ENCODE data around the gene KLHL25.

Gene KLHL25

GRCh38 chr15:85742186-85742821 is 52.4 kb downstream of the KLHL25 start:
- TF ChIP-seq, protein P1, sequence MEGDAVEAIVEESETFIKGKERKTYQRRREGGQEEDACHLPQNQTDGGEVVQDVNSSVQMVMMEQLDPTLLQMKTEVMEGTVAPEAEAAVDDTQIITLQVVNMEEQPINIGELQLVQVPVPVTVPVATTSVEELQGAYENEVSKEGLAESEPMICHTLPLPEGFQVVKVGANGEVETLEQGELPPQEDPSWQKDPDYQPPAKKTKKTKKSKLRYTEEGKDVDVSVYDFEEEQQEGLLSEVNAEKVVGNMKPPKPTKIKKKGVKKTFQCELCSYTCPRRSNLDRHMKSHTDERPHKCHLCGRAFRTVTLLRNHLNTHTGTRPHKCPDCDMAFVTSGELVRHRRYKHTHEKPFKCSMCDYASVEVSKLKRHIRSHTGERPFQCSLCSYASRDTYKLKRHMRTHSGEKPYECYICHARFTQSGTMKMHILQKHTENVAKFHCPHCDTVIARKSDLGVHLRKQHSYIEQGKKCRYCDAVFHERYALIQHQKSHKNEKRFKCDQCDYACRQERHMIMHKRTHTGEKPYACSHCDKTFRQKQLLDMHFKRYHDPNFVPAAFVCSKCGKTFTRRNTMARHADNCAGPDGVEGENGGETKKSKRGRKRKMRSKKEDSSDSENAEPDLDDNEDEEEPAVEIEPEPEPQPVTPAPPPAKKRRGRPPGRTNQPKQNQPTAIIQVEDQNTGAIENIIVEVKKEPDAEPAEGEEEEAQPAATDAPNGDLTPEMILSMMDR (IDR thresholded peaks at IDR 0.05): no peak
- Histone ChIP-seq H3K9ac (no peak overlapping the region), H3K4me1 (no peaks in the 10 kb centered on the region), H3K79me2 (no peaks in the 10 kb centered on the region), H3K4me3 (ENCODE audit: low read depth, low read length) (no peak overlapping the region), H3K4me2 (ENCODE audit: low read length) (no peak overlapping the region), H3K27ac (no peak overlapping the region), H3K36me3 (ENCODE audit: control insufficient read depth, insufficient read depth, low read length) (no peaks in the 10 kb centered on the region), H2AFZ (no peak overlapping the region), H3K27me3 (ENCODE audit: control insufficient read depth, insufficient read depth, low read length) (no peaks in the 10 kb centered on the region), H3K9me3 (ENCODE audit: control insufficient read depth, low read length) (no peaks in the 10 kb centered on the region)

DNA sequence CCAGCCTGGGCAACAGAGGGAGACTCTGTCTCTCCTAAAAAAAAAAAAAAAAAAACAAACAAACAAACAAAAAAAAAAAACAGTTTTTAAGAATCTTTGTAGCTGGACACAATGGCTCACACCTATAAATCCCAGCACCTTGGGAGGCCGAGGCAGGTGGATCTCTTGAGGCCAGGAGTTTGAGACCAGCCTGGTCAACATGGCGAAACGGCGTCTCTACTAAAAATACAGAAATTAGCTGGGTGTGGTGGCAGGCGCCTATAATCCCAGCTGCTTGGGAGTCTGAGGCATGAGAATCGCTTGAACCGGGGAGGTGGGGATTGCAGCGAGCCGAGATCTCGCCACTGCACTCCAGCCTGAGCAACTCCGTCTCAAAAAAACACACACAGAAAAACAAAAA is 53.1 kb downstream of the KLHL25 start:
- no peak overlapping the region for H3K4me2 ChIP-seq (ENCODE audit: low read length)
- H3K9me3 ChIP-seq (ENCODE audit: control insufficient read depth, low read length): no peaks in the 10 kb centered on the region
- TF ChIP-seq, protein P1 (IDR thresholded peaks at IDR 0.05): no peak
- no peaks in the 10 kb centered on the region for H3K79me2 ChIP-seq
- H3K4me3 ChIP-seq (ENCODE audit: low read depth, low read length): no peak overlapping the region
- H2AFZ ChIP-seq: no peak overlapping the region
- H3K4me1 ChIP-seq: no peaks in the 10 kb centered on the region
- H3K27ac ChIP-seq: no peak overlapping the region
- no peaks in the 10 kb centered on the region for H3K36me3 ChIP-seq (ENCODE audit: control insufficient read depth, insufficient read depth, low read length)
- no peak overlapping the region for H3K9ac ChIP-seq
- H3K27me3 ChIP-seq (ENCODE audit: control insufficient read depth, insufficient read depth, low read length): no peaks in the 10 kb centered on the region

DNA sequence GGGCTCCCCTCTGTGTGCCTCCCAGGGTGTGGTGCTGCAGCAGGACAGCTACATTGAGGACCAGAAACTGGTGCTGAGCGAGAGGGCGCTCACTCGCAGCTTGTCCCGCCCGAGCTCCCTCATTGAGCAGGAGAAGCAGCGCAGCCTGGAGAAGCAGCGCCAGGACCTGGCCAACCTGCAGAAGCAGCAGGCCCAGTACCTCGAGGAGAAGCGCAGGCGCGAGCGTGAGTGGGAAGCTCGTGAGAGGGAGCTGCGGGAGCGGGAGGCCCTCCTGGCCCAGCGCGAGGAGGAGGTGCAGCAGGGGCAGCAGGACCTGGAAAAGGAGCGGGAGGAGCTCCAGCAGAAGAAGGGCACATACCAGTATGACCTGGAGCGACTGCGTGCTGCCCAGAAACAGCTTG is 53.7 kb downstream of the KLHL25 start:
- Histone ChIP-seq H3K27ac (no peak overlapping the region), H2AFZ (no peak overlapping the region), H3K4me3 (ENCODE audit: low read depth, low read length) (no peak overlapping the region), H3K9me3 (ENCODE audit: control insufficient read depth, low read length) (no peaks in the 10 kb centered on the region), H3K4me2 (ENCODE audit: low read length) (no peak overlapping the region), H3K79me2 (no peaks in the 10 kb centered on the region), H3K36me3 (ENCODE audit: control insufficient read depth, insufficient read depth, low read length) (no peaks in the 10 kb centered on the region), H3K9ac (no peak overlapping the region), H3K4me1 (no peaks in the 10 kb centered on the region), H3K27me3 (ENCODE audit: control insufficient read depth, insufficient read depth, low read length) (no peaks in the 10 kb centered on the region)
- TF ChIP-seq, protein P1 (IDR thresholded peaks at IDR 0.05): no peak

GRCh38 chr15:85737061-85737460 is 57.7 kb downstream of the KLHL25 start:
- Histone ChIP-seq H3K27ac (no peak overlapping the region), H3K27me3 (ENCODE audit: control insufficient read depth, insufficient read depth, low read length) (no peaks in the 10 kb centered on the region), H3K4me2 (ENCODE audit: low read length) (no peak overlapping the region), H3K9me3 (ENCODE audit: control insufficient read depth, low read length) (peaks cover 4% of the 10 kb centered on the region), H3K36me3 (ENCODE audit: control insufficient read depth, insufficient read depth, low read length) (no peaks in the 10 kb centered on the region), H3K4me3 (ENCODE audit: low read depth, low read length) (no peak overlapping the region), H3K9ac (no peak overlapping the region), H3K4me1 (no peaks in the 10 kb centered on the region), H2AFZ (no peak overlapping the region), H3K79me2 (no peaks in the 10 kb centered on the region)
- TF ChIP-seq, protein P1 (IDR thresholded peaks at IDR 0.05): no peak

GRCh38 chr15:85733416-85733815 is 61.3 kb downstream of the KLHL25 start:
- Histone ChIP-seq H3K4me2 (ENCODE audit: low read length) (no peak overlapping the region), H3K27me3 (ENCODE audit: control insufficient read depth, insufficient read depth, low read length) (no peaks in the 10 kb centered on the region), H3K4me1 (no peaks in the 10 kb centered on the region), H3K4me3 (ENCODE audit: low read depth, low read length) (no peak overlapping the region), H2AFZ (no peak overlapping the region), H3K79me2 (no peaks in the 10 kb centered on the region), H3K27ac (no peak overlapping the region), H3K9me3 (ENCODE audit: control insufficient read depth, low read length) (peaks cover 4% of the 10 kb centered on the region), H3K9ac (no peak overlapping the region), H3K36me3 (ENCODE audit: control insufficient read depth, insufficient read depth, low read length) (no peaks in the 10 kb centered on the region)
- TF ChIP-seq, protein P1 (IDR thresholded peaks at IDR 0.05): no peak
